ENCODE results near the gene FBN1.

FBN1 gene

DNA sequence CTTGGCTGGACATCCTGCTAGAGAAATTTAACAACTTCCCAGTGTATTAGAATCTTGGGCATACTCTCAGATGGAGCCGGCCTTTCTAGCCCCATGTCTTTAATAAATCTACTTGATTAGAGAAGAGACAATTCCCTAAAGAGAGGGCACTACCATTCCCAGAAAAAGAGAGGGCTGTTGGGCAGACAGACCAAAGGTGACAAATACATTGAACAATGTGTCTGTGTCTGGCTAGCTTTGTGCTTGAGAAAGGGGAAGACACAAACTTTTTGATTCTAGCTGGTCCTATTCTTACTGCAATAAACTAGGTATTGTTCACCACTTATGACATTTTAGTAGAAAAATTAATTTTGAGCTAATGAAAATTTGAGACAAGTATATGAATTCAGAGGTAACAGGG is 256.6 kb downstream of the FBN1 start:
- DNase-seq = no peak

DNA sequence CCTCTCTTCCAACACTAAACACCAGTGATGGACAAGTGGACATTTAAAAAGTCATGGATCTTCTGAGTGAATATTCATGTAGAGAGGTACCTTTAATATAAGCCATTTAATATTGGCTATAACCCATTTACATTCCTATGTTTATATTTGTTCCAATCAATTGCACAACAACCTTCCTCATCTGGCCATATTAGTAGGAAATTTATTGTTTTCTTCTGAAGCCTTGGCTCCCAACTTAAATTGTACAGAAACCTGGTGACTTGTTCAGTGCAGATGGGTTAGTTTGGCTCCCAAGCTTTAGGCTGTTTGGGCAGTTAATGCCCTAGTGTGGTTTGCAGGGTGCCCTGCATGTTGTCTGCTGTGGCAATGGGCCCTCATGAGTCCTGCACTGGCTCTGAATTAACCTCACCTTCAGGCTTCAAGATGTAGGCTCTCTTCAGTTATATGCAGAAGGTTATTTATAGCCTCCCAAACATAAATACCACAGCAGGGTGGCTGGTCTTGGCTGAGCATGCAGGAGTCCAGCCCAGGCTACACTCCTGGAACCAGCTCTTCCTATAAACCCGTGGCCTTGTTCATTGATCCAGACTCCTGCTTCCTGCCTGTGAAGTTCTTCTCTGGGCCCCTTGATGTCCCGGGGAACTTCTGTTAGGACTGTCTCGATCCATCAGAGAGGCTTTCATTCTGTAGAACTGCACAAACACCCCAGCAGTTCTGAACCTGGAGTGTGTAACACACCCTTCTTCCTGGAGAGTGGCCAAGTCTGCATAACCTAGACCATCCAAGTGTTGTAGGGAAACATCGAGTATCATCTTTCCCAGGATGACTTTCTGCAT is 257.3 kb downstream of the FBN1 start:
- no peak for DNase-seq

DNA sequence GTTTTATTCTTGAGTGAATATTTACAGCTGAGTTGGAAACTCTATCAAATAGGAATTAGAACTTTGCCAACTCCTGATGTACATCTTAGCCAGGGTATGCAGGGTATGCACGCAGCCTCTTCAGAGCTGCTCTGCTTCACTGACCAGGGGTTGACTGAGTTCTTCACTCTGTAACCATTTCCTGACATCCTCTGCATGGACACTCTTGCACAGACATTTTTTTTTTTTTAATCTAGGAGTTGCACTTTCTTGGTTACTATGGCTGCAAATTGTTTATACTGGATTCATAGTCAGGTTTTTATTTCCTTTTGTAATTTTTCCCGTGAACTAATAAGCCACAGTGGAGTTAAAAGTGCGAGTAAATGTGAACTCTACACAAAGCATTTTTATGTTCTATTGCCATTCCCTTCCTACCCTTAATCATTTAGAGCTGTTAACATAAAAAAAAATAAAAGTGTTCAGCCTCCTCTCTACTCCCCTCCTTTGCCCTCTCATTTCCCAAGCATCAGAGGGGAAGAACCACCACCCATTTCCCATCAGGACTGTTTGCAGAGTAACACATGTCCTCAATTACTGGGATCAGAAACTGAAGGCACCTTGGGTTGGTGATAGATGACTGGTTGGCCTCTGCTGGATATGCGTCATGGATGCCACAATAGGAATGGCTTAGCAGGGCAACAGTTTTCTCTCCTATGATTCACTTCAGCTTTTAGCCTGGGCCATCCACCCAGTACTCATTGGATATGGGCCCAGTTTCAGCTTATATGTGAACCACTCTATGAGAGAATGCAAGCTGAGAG is 260.3 kb downstream of the FBN1 start:
- no peak for DNase-seq

DNA sequence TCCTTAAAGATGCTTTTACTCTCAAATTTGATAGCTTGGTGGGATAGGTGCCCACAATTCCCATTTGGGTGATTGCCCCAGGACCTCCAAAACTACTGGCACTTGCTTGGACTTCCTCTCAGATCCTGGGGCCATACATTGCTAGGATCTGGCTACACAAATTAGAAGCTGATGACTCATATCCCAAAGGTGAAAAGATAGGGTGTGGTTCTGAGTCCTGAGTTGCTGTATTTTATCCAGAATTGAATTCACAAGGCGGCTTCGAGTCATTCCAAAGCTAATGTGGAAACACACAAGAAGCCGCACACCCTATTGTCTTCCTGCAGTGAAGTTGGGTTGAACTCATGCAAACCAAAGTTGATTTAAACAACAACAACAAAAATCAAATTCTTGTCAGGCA is 260.9 kb downstream of the FBN1 start:
- no peak for DNase-seq

DNA sequence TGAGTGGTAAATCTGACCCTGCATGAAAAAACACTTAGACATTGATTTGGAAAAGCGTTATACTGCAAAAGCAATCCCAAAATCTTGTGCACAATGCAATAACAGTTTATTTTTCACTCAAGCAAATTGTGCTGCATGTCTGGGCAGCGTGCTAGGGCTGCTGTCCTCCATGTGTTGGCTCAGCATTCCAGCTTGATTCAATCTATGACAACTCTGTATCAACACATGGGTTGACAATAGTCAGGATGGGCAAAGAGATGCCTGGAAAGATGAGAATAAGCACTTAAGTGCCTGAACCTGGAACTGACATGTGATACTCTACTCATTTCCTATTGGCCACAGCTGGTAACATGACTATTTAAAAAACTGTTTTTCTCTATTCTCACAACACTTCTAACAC is 262.5 kb downstream of the FBN1 start:
- no peak for DNase-seq

DNA sequence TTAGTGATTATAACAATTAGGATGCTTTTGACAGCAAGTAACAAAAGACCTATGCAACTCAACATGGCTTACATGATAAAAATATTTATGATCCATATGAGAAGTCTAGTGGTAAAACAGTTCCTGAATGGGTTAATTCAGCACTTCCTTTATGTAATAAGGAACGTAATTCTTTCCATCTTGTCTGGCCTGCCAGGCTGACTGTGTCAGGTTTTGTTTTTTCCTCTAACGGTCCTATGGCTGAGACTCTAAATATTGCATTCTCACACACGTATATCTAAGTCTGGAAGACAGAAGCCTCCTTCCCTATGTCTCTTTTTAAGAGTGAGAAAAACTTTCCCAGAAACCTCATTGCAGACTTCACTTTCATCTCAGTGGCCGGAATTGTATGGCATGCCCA is 263.6 kb downstream of the FBN1 start:
- DNase-seq = no peak

DNA sequence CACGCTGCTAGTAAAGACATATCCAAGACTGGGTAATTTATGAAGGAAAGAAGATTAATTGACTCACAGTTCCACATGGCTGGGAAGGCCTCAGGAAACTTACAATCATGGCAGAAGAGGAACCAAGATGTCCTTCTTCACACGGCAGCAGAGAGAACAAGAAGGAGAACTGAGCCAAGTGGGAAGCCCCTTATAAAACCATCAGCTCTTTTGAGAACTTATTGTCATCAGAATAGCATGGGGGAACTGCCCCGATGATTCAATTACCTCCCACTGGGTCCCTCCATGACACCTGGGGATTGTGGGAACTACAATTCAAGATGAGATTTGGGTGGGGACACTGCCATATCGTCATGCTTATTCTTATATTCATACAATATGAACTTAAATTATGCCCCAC is 265.3 kb downstream of the FBN1 start:
- no peak for DNase-seq

DNA sequence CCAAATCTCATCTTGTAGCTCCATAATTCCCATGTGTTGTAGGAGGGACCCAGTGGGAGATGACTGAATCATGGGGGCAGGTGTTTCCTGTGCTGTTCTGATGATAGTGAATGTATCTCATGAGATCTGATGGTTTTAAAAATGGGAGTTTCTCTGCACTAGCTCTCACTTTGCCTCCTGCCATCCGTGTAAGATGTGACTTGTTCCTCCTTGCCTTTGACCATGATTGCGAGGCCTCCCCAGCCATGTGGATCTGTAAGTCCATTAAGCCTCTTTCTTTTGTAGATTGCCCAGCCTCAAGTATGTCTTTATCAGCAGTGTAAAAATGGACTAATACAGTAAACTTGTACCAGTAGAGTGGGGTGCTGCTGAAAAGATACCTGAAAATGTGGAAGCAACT is 269.7 kb downstream of the FBN1 start:
- no peak for DNase-seq

DNA sequence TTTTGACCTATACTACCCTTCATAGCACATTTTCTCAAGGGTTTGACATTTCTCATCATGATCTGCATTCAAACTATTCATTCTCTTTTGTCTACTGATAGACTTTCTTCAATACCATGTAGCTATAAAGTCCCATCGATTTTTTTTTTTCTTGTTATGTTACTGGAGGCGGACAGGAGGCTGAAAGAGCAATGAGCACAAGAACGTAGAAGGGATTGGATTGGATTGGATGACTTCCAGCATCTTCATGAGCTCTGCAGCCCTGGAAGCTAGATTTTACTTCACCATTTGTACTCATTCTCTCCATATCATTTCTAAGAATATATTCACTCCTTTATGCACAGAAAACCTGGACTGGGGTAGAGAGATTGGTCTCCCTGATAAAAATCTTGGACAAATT is 271.0 kb downstream of the FBN1 start:
- DNase-seq = no peak

DNA sequence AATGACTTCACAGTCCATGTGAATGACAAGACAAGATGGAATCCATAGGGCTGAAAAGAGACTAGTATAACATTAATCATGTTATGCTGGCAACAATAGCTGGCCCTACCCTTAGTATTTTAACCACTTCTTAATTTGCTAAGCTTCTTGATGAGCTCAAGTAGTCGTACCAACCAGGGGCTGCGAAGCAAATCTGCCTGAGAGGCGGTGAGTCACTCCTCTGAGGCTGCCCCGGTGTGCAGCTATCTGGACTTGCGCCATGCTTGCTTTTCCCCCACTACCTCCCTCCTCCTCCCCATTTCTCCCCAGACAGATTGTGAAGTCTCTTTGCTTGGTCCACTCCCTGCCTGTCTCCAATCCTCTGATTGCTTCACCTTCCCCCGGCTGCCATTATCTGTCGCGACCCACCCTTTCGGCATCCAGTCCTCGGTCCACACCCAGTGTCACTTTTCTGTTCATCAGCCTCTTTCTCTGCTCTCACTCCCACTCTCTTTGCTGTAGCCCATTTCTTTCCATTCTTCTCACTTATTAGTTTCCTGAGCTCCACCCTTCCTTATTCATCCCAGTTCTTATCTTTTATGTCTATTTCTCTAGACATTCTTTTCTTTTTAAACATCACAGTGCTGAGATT is 271.6 kb downstream of the FBN1 start:
- DNase-seq = no peak

DNA sequence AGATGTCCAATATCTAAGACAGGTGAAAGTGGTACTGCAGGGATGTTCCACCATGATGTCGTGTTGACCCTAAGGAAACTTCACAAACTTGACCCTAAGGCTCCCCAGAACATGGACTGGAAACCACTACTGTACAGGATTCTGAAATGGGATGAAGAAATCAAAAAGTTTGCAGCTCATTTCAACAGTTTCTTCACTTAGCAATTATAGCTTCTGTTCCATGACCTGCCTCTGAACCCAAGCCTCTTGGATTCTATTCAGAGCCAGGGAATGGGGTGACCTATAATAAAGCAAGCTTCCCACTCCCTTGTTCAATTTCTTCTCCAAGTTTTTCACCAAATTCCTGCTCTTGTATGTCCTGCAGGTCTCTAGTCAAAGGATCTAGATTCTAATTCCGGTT is 273.5 kb downstream of the FBN1 start:
- DNase-seq = no peak

DNA sequence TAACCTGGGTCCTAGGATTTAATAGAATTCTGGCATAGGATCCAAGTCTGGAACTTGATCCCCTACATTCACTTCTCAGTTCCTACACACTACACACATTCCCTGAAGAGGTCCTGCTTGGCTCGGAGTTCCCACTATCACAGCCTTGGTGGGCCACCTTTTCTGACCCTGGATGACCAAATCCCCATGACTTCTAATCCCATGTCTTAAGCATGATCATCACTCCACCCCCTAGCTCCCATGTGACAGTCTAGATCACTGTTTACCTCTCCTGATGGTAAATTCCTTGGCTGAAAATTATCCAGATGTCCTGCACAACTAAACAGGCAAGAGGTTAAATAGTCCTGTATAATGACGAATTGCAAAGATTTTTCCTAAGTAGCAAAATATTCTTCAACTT is 274.0 kb downstream of the FBN1 start:
- DNase-seq = no peak

DNA sequence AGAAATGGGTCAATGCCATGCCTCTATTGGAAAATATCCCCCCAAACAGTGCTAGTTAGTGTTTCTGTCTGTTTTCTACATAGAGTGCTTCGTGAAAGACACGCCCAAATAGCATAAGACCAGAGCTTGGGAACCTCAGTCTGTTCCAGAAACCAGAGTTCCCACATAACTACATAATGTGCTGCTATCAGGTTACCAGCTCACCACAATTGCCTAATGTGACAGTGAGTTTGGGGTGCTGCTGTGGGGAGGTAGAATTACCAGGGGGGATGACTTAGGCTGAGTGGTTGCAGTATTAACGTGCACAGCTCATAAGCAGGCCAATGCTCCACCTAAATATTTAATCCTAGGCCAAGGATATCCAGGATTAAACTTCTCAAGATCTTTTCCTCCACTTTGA is 275.0 kb downstream of the FBN1 start:
- DNase-seq = no peak

DNA sequence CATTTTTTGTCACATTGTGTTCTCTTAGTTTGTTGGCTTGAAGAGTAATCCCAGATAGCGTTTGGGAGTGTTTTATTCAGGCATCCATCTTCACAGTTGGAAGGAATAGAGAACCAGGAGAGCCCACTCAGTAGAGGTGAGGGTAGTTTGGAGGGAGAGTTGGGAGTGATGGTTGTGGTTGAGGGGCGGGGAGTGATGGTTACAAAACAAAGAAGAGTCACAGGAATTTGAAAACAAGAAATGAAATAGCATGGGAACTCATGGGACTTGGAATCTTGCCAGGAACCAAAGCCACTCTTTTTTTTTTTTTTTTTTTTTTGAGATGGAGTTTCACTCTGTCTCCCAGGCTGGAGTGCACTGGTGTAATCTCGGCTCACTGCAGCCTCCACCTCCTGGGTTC is 278.0 kb downstream of the FBN1 start:
- no peak for DNase-seq

DNA sequence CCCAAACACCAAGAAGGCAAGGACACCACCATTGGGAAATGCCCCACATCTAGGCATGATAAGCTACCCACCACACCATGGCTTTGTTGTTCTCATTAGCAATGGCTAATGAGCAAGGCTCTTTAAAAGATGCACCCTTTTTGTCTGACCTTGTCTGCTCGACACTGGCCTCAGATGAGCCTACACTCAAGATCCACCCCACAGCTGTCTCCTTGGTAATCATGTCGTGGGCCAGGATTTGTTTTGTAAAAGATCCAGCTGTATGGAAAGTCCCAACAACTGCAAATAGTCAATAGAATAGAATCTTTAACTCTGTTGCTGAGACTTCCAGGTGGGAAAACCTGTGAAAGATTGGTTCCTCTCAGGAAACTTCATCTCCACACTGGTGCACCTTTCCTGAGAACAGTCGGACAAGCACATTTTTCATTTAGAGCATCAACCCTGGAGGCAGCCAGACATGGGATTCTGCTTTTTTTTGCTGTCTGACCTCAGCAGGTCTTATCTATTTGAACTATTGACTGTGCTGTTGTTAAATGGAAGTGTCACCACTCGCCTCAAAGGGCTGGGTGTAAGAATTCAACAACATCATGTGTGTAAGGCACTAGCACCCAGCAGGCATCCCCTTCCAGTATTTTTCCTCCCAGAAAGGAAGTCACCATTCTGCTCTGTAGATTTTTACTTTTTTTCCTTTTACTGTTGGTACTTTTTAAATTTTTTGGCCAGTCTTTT is 278.8 kb downstream of the FBN1 start:
- DNase-seq = no peak

DNA sequence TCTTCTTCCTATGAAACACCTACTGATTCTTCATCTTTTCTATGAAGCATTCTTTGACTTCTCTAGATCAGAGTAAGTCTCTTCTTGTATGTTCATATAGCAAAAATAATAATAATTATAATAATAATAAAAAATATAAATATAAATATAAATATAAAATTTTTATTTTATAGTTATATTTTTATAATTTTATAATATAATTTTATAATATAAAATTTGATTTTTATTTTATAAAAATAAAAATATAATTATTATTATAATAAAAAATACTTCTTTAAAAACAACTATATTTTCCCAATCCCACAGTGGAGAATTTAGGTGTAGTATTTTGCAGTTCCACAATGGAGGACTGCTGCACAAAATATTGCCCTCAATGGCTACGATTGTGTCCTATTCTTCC is 279.9 kb downstream of the FBN1 start:
- DNase-seq = no peak

DNA sequence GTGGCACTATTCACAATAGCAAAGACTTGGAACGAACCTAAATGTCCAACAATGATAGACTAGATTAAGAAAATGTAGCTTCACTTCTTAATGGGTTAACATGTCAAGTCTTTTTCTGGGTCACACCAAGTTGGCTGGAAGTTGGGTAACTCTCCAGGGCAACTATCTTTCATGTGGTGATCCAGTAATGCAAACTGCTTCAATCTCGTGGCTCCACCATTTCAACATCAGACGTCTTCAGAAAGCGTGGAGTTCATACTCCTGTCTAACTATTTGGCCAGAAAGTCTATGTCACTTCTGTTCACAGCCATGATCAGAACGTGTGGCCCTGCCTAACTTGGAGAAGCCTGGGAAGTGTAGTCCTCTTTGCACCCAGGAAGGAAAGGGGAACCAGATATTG is 282.0 kb downstream of the FBN1 start:
- no peak for DNase-seq

DNA sequence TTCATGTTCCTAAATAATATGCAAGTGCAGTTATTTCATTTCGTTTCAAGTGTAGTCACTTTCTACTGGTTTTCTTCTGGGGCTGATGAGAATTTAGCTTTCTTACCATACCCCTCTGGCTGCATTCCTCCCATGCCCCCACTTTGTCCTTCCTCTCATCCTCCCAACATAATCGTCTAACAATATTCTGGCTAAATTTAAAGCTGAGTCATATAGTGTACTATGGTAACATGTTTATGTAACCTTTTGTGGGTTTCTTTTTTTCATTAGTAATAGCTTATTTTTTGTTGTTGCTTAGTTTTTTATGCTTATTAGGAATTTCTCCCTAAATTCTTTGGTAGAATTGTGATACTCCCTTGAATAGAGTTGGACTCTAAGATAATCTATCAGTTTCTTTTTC is 283.8 kb downstream of the FBN1 start:
- DNase-seq = no peak

DNA sequence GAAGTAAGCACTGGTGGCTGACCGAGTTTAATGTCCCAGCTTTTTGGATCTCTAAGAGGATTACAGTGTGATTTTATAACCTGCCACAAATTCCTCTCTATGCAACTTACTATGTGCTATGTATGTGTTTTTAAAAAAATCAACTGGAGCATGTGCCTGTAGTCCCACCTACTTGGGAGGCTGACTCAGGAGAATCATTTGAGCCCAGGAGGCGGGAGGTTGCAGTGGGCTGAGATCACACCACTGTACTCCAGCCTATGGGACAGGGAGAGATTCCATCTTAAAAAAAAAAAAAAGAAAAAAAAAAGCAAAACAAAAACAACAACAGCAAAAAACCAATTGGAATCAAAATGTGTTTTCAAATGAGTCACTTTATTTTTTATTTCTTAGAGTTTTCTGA is 284.7 kb downstream of the FBN1 start:
- DNase-seq = no peak
